WTC11 (cell line): ENCODE measurements around the gene RACGAP1. TPM values are rescaled to one million over a fixed set of nuclear protein-coding genes. Genes with fewer than 3 reads are reported as not detected.
A peak's percentile ranks its signal among the peaks of the same experiment; 100 is the strongest.

ENCODE experiments used
- ATAC-seq: fragments of 200-7000 bp; cut with Tn5 transposase; 2 replicates; pipeline ENCODE4 v1.10.0; 2021; ENCODE audit warnings: mild to moderate bottlenecking, moderate library complexity
- CTCF ChIA-PET: fragments of 300-600 bp; sonication (Branson Sonifier 250); formaldehyde crosslinking; loops from one replicate; lab custom pipeline; 2021; ENCODE audit warnings: antibody characterized with exemption; lab: Charles Lee
- POLR2A ChIA-PET: fragments of 350-600 bp; sonication (Branson Sonifier 250); formaldehyde crosslinking; loops from one replicate; lab custom pipeline; 2021; ENCODE audit warnings: antibody characterized with exemption; lab: Charles Lee
- DNase-seq: peaks from one replicate; pipeline ENCODE4 v3.0.0; 2021; ENCODE audit warnings: low spot score
- H3K27ac Mint-ChIP-seq: 2 replicates; pipeline ENCODE4 v1.8.0; 2021; ENCODE audit warnings: mixed read lengths
- H3K27me3 Mint-ChIP-seq: 2 replicates; pipeline ENCODE4 v1.8.0; 2021; ENCODE audit warnings: low read depth, mild to moderate bottlenecking, moderate library complexity, mixed read lengths
- H3K36me3 Mint-ChIP-seq: 2 replicates; pipeline ENCODE4 v1.8.0; 2021; ENCODE audit warnings: mixed read lengths
- H3K4me1 Mint-ChIP-seq: 2 replicates; pipeline ENCODE4 v1.8.0; 2022; ENCODE audit warnings: mixed read lengths
- H3K4me3 Mint-ChIP-seq: 2 replicates; pipeline ENCODE4 v1.8.0; 2021; ENCODE audit warnings: mild to moderate bottlenecking, moderate library complexity, mixed read lengths
- H3K9me3 Mint-ChIP-seq: 2 replicates; pipeline ENCODE4 v1.8.0; 2021; ENCODE audit warnings: mixed read lengths
- AFF4 ChIP-seq: sonication (generic); formaldehyde crosslinking; IDR thresholded peaks from 2 replicates; pipeline ENCODE4 v1.8.1; 2023; ENCODE audit warnings: mild to moderate bottlenecking, missing genetic modification reagents, borderline replicate concordance
- ERG ChIP-seq: fragments of 250-450 bp; sonication (Bioruptor Pico); IDR thresholded peaks from 2 replicates; pipeline ENCODE4 v1.8.0; 2021; ENCODE audit warnings: mild to moderate bottlenecking
- GTF2I ChIP-seq: fragments of 250-450 bp; sonication (Bioruptor Pico); conservative IDR thresholded peaks from 2 replicates; pipeline ENCODE4 v1.4.0; 2021; ENCODE audit warnings: mild to moderate bottlenecking
- HMGA2 ChIP-seq: fragments of 250-450 bp; sonication (Bioruptor Pico); IDR thresholded peaks from 2 replicates; pipeline ENCODE4 v1.4.0; 2021; ENCODE audit warnings: mild to moderate bottlenecking, moderate library complexity
- KAT7 ChIP-seq: sonication (generic); formaldehyde crosslinking; IDR thresholded peaks from 2 replicates; pipeline ENCODE4 v1.8.1; 2023; ENCODE audit warnings: missing genetic modification reagents, mild to moderate bottlenecking, borderline replicate concordance
- PRDM15 ChIP-seq: sonication (generic); formaldehyde crosslinking; IDR thresholded peaks from 2 replicates; pipeline ENCODE4 v1.8.0; 2022; ENCODE audit warnings: missing genetic modification reagents
- RELA ChIP-seq: sonication (generic); formaldehyde crosslinking; IDR thresholded peaks from 2 replicates; pipeline ENCODE4 v1.8.1; 2022; ENCODE audit warnings: missing genetic modification reagents, mild to moderate bottlenecking, borderline replicate concordance
- total RNA-seq: library from RNA; stranded (reverse); gene quantifications from 3 replicates; pipeline ENCODE4 v1.2.3, GENCODE V29; 2021

Gene RACGAP1
- total RNA-seq, 1 experiment from 2014 or later = 87.7 TPM

GRCh38 chr12:49960474-49961110 is 64.7 kb downstream of the RACGAP1 start (continued):
- TF ChIP-seq AFF4 (CRISPR knock-in tag) (no peak), PRDM15 (CRISPR knock-in tag) (no peak), GTF2I (CRISPR knock-in tag) (no peak), HMGA2 (CRISPR knock-in tag) (no peak)
- TF ChIP-seq, all 79 proteins: peak for 0

GRCh38 chr12:49959685-49960473 is 65.4 kb downstream of the RACGAP1 start:
- Mint-ChIP-seq H3K4me3 (peak overlapping the region; percentile 65), H3K27ac (no peak overlapping the region), H3K36me3 (no peaks in the 10 kb centered on the region), H3K27me3 (peaks cover 68% of the 10 kb centered on the region), H3K9me3 (no peaks in the 10 kb centered on the region), H3K4me1 (peaks cover 24% of the 10 kb centered on the region)
- ChIA-PET CTCF (interaction anchor here (0.6 to 7.6 kb wide), 13 partner anchors 8 to 219 kb away, joined by 3 to 70 read pairs (median 7); partner anchors contain the start of genes AQP2, BCDIN3D, COX14 and TMBIM6), POLR2A (interaction anchor here (0.6 to 1.0 kb wide), 2 partner anchors 68 to 91 kb away, joined by 3 read pairs; no protein-coding TSS in a partner anchor)
- peak; percentile 61 for DNase-seq
- TF ChIP-seq ERG (CRISPR knock-in tag) (no peak), RELA (CRISPR knock-in tag) (no peak), KAT7 (CRISPR knock-in tag) (no peak), PRDM15 (CRISPR knock-in tag) (no peak)
- ATAC-seq = peak; percentile 72
